GM18526 (cell line): ENCODE results near the gene MYADML2.

ENCODE experiments used
- POLR2A ChIP-seq: IDR thresholded peaks from 3 replicates; pipeline ENCODE4 v1.6.1; 2011; ENCODE audit not compliant: insufficient read length; ENCODE audit errors: extremely low read depth

MYADML2 gene

DNA sequence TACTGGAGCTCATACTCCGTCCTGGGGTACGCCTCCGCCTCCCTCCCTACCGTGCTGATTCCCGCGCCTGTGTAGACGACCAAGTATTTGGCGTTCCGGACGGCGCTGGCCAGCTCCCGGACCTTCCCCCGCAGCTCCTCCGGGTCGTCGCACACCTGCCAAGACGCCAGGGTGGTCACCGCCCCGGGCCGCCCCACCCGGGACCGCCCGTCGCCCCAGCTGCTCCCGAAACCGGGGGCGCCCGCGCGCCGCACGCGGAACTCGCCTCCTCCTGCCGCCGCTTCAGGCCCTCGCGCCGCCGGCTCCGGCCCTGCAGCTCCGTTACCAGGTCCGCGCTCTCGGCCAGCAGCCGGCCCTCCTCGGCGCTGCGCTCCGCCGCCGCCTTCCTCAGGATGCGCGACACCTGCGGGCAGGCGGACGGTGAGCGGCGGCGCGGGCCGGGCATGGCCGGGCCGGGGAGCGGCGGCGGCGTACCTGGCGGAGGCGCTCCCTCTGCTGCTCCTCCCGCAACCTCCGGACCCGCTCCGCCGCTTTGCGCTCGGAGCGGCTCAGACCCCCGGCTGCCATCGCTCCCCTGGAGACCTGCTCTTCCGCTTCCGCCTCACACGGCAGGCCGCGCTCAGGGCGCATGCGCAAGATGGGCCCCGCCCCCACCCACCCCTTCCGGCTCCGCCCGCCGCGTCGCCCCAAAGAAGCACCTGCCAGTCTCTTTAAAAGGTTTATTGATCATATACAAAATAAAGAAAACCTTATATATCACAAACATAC lies 29.3 kb downstream of the MYADML2 start, which contains the start of gene SIRT7:
Gene SIRT7, minus strand, starts transcription at position 612 of the 768 bp plus-strand sequence. Its CDS starts 45 bp downstream, at position 567.
- TF ChIP-seq POLR2A, result peak; percentile 85

- no peak for TF ChIP-seq POLR2A
Measured at GRCh38 chr17:81916234-81917001, 30.6 kb downstream of the MYADML2 start.

GRCh38 chr17:81915331-81915730 lies 31.7 kb downstream of the MYADML2 start:
- no peak for TF ChIP-seq POLR2A

DNA sequence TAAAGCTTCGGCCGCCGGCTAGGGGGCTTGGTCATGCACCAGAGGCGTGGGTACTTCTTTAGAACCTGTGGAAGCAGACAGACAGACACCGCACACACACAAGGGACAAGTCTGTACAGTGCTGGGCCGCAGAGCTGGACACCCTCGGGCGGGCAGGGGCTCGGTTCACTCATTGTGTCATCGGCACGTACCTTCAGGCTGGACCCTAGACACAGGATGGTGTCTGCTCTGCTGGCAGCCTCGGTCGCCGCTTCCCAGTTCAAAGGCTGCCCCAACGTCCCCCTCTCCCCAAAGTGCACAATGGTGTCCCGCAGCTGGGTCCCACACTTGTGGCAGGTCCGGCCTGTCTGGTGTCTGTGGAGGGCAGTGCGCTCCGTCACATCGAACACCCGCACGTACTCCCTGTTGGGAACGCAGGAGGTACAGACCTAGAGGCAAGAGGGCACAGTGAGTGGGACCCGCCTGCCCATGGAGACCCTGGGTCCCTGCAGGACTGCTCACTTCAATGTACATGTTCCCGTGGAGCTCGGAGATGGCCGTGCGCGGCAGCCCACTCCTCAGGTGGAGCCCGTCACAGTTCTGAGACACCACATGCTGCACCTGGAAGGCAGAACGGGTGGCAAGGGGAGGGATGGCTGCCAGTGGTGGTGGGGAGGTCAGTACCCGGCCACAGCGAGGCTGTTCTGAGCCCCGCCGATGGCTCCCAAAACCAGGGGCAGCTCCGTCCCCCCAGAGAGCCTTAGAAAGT lies 32.8 kb downstream of the MYADML2 start:
- no peak for TF ChIP-seq POLR2A

DNA sequence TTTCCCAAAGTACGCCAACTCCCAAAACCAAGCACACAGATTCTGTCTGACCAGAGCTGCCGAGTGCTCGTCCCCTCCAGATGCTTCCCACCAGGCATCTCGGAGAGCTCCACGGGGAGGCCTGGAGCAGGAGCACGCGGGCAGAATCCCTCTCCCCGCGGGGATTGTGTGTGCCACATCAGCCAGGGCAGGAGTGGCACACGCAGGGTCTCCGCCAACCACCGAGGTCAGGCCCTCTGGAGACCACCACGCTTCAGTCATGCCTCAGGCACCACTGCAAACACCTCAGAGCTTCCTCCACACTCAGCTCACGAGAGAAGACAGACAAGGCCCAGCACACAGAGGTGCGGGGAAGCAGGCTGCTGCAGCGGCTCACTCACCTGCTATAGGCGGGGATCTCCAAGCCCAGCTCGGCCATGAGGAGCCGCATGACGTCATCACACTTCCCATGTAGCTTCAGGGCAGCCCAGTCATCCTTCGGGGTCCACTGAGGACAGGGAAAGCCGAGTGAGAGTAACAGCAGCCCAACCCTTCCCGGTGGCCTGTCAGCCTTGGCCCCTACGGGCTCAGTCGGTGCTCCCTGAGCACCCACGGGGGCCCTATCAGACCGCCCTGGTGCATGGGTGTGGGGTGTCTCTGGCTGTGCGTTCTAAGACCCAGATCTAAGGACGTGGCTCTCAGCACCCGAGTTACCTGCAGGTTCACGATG lies 33.5 kb downstream of the MYADML2 start:
- TF ChIP-seq POLR2A, result no peak

- no peak for TF ChIP-seq POLR2A
Measured at GRCh38 chr17:81912441-81913309, 34.4 kb downstream of the MYADML2 start.

DNA sequence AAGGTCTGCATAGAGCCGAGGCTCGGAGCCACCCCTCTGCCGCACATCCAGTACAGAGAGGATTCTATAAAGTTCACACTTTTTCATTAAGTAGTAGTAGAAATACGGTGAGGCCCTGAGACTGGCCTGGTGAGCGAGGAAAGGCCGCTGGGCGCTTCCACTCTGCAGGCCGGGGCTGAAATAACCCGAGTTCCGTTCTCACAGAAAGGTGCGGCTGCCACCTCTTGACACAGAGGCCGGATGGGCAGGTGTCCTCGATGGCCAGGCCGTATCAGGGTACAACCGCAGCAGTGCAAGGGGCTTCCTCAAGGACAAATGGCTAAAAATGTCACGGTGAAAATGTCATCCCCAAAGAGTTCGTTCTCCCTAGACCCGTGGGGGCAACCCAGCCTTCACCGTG lies 35.1 kb downstream of the MYADML2 start:
- no peak for TF ChIP-seq POLR2A

DNA sequence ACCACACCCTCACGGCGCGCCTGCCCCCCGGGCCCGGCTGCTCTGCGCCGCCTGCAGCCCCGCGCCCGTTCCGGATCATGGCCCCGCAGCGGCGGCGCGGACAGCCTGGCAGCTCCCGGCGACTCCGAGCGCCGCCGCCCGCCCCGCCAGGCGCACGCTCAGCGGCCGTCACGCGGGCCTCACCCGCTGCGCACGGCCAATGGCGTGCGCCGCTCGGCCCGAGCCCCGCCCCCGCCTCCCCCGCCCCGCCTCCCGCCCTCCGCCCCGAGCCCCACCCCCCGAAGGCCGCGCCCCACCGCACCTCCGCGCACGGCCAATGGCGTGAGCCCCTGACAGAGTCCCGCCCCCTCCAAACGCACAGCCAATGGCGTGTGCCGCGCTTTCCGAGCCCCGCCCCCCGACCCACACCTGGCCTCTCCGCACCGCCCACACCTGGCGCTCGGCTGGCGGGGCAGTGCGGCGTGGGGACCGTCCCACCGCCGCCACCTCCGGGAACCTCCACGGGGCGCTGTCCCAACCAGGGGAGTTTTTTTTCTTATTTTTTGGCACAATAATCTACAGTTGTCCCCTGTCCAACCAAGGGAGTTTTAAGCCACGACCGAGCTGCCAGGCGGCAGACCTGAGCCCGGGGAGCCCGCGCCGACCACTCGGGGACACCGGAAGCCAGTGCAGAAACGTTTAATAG lies 35.6 kb downstream of the MYADML2 start, which contains the start of gene PCYT2:
Gene PCYT2, minus strand, starts transcription at position 123 of the 685 bp plus-strand sequence. Its CDS starts 44 bp downstream, at position 79.
- peak; percentile 51 for TF ChIP-seq POLR2A

GRCh38 chr17:81910840-81911276 lies 36.2 kb downstream of the MYADML2 start:
- no peak for TF ChIP-seq POLR2A

- TF ChIP-seq POLR2A, result no peak
Measured at GRCh38 chr17:81909966-81910839, 36.8 kb downstream of the MYADML2 start.

GRCh38 chr17:81909231-81909630 lies 37.8 kb downstream of the MYADML2 start:
- TF ChIP-seq POLR2A, result no peak

- TF ChIP-seq POLR2A, result no peak
Measured at GRCh38 chr17:81908793-81909192, 38.2 kb downstream of the MYADML2 start.
